ENCODE data around the gene TTF1. TPM values are rescaled to one million over a fixed set of nuclear protein-coding genes. Genes with fewer than 3 reads are reported as not detected.

Gene TTF1
- total and polyA plus RNA-seq, 2 of the 13 experiments (the other 11 are each of a cell fraction or from before 2014, with no cell fraction given), result 3.4 to 9.8 TPM

DNA sequence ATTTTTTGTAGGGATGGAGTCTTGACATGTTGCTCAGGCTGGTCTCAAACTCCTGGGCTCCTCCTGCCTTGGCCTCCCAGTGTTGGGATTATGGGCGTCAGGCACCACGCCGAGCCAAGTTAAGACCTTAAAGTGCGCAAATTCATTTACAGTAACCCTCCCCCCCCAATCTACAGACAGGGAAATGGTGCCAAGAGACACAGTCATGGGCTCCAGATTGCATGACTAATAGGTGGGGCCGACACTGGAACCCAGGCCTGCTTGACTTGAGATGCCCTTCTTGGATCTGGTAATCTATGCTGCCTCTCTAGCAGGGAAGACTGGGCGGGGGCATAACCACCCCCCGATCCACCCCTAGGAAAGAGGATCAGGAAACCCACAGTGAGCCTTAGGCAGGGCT lies 19.5 kb downstream of the TTF1 start:
- Histone ChIP-seq H3K9me3 (ENCODE audit: low read length) (no peaks in the 10 kb centered on the region), H3K27ac (ENCODE audit: extremely low read length, insufficient read depth, low read length) (no peak overlapping the region), H4K20me1 (ENCODE audit: insufficient read depth, low read length) (no peaks in the 10 kb centered on the region), H3K79me2 (ENCODE audit: insufficient read depth, low read length) (no peaks in the 10 kb centered on the region), H3K4me2 (ENCODE audit: low read depth, low read length) (no peak overlapping the region), H2AFZ (ENCODE audit: low read length) (no peak overlapping the region), H3K4me3 (replicated peaks in 1 of 3; ENCODE audit: insufficient read depth in 1 of 3, low read depth in 2 of 3, low read length in 3 of 3) (no peak overlapping the region), H3K4me1 (ENCODE audit: insufficient read depth, low read length) (no peaks in the 10 kb centered on the region), H3K36me3 (replicated peaks in 1 of 2; ENCODE audit: control insufficient read depth in 1 of 2, insufficient read depth in 2 of 2, low read length in 2 of 2) (peaks cover 22 to 60% of the 10 kb centered on the region in 2 experiments; a peak in 4 of 5 replicates), H3K9ac (ENCODE audit: insufficient read depth, low read depth, low read length) (no peak overlapping the region), H3K27me3 (ENCODE audit: control insufficient read depth in 1 of 2, insufficient read depth in 2 of 2, low read length in 2 of 2) (no peaks in the 10 kb centered on the region)
- intact Hi-C loops (cut with micrococcal nuclease; ENCODE audit: unreplicated experiment) (no loop called here), in situ Hi-C loops (cut with HindIII; ENCODE audit: extremely low pct_ligation_motif_present, low pct_unique_long_range_greater_than_20kb) (no loop called here)
- no peak for DNase-seq (ENCODE audit: low spot score)
- no peak for FAIRE-seq
- 98% methylated on average over 4 of the region's 7 CpGs for WGBS (ENCODE audit: low lambda C conversion rate)
- ChIA-PET POLR2A (no interaction called here), CTCF (ENCODE audit: low intra/inter-chr PET ratio, low total read pairs) (no interaction called here)
- no TSS peak for BruUV-seq (replicated peaks)
- ATAC-seq, result no peak
- no peak for TF ChIP-seq ZNF180 (CRISPR knock-in tag; IDR thresholded peaks at IDR 0.05; ENCODE audit: borderline replicate concordance, low read depth)
- TF ChIP-seq, protein P1, sequence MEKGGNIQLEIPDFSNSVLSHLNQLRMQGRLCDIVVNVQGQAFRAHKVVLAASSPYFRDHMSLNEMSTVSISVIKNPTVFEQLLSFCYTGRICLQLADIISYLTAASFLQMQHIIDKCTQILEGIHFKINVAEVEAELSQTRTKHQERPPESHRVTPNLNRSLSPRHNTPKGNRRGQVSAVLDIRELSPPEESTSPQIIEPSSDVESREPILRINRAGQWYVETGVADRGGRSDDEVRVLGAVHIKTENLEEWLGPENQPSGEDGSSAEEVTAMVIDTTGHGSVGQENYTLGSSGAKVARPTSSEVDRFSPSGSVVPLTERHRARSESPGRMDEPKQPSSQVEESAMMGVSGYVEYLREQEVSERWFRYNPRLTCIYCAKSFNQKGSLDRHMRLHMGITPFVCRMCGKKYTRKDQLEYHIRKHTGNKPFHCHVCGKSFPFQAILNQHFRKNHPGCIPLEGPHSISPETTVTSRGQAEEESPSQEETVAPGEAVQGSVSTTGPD (CRISPR knock-in tag; IDR thresholded peaks at IDR 0.05), result no peak
- no peak for TF ChIP-seq ZNF557 (CRISPR knock-in tag; IDR thresholded peaks at IDR 0.05)
- no peak for TF ChIP-seq ZSCAN29 (CRISPR knock-in tag; conservative IDR thresholded peaks at IDR 0.05)
- TF ChIP-seq, protein P2, sequence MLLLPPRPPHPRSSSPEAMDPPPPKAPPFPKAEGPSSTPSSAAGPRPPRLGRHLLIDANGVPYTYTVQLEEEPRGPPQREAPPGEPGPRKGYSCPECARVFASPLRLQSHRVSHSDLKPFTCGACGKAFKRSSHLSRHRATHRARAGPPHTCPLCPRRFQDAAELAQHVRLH (CRISPR knock-in tag; IDR thresholded peaks at IDR 0.05; ENCODE audit: borderline replicate concordance, low read depth), result no peak
- TF ChIP-seq, protein P3, sequence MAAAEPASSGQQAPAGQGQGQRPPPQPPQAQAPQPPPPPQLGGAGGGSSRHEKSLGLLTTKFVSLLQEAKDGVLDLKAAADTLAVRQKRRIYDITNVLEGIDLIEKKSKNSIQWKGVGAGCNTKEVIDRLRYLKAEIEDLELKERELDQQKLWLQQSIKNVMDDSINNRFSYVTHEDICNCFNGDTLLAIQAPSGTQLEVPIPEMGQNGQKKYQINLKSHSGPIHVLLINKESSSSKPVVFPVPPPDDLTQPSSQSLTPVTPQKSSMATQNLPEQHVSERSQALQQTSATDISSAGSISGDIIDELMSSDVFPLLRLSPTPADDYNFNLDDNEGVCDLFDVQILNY (CRISPR knock-in tag; conservative IDR thresholded peaks at IDR 0.05), result no peak
- TF ChIP-seq GATA4 (IDR thresholded peaks at IDR 0.05; ENCODE audit: borderline replicate concordance, low read depth), result no peak
- TF ChIP-seq NFE2 (CRISPR knock-in tag; IDR thresholded peaks at IDR 0.05), result no peak
- TF ChIP-seq ZNF296 (CRISPR knock-in tag; conservative IDR thresholded peaks at IDR 0.05), result no peak
- TF ChIP-seq ARHGAP35 (CRISPR knock-in tag; IDR thresholded peaks at IDR 0.05; ENCODE audit: borderline replicate concordance), result no peak
- TF ChIP-seq POLR2AphosphoS2 (IDR thresholded peaks at IDR 0.05; ENCODE audit: low read depth, low read length), result no peak
- no peak for TF ChIP-seq HOXA7 (CRISPR knock-in tag; IDR thresholded peaks at IDR 0.05)
- no peak for TF ChIP-seq GATAD2A (CRISPR knock-in tag; IDR thresholded peaks at IDR 0.05)
- TF ChIP-seq, protein P4, sequence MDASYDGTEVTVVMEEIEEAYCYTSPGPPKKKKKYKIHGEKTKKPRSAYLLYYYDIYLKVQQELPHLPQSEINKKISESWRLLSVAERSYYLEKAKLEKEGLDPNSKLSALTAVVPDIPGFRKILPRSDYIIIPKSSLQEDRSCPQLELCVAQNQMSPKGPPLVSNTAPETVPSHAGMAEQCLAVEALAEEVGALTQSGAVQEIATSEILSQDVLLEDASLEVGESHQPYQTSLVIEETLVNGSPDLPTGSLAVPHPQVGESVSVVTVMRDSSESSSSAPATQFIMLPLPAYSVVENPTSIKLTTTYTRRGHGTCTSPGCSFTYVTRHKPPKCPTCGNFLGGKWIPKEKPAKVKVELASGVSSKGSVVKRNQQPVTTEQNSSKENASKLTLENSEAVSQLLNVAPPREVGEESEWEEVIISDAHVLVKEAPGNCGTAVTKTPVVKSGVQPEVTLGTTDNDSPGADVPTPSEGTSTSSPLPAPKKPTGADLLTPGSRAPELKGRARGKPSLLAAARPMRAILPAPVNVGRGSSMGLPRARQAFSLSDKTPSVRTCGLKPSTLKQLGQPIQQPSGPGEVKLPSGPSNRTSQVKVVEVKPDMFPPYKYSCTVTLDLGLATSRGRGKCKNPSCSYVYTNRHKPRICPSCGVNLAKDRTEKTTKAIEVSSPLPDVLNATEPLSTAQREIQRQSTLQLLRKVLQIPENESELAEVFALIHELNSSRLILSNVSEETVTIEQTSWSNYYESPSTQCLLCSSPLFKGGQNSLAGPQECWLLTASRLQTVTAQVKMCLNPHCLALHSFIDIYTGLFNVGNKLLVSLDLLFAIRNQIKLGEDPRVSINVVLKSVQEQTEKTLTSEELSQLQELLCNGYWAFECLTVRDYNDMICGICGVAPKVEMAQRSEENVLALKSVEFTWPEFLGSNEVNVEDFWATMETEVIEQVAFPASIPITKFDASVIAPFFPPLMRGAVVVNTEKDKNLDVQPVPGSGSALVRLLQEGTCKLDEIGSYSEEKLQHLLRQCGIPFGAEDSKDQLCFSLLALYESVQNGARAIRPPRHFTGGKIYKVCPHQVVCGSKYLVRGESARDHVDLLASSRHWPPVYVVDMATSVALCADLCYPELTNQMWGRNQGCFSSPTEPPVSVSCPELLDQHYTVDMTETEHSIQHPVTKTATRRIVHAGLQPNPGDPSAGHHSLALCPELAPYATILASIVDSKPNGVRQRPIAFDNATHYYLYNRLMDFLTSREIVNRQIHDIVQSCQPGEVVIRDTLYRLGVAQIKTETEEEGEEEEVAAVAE (CRISPR knock-in tag; IDR thresholded peaks at IDR 0.05; ENCODE audit: borderline replicate concordance), result no peak
- TF ChIP-seq, protein P5, sequence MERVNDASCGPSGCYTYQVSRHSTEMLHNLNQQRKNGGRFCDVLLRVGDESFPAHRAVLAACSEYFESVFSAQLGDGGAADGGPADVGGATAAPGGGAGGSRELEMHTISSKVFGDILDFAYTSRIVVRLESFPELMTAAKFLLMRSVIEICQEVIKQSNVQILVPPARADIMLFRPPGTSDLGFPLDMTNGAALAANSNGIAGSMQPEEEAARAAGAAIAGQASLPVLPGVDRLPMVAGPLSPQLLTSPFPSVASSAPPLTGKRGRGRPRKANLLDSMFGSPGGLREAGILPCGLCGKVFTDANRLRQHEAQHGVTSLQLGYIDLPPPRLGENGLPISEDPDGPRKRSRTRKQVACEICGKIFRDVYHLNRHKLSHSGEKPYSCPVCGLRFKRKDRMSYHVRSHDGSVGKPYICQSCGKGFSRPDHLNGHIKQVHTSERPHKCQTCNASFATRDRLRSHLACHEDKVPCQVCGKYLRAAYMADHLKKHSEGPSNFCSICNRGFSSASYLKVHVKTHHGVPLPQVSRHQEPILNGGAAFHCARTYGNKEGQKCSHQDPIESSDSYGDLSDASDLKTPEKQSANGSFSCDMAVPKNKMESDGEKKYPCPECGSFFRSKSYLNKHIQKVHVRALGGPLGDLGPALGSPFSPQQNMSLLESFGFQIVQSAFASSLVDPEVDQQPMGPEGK (CRISPR knock-in tag; IDR thresholded peaks at IDR 0.05), result no peak
- no peak for TF ChIP-seq ZBTB1 (CRISPR knock-in tag; IDR thresholded peaks at IDR 0.05; ENCODE audit: borderline replicate concordance)
- TF ChIP-seq ZFAT (CRISPR knock-in tag; conservative IDR thresholded peaks at IDR 0.05), result no peak

Measured in HepG2 (cell line).